Measurements from ENCODE around the gene KLRG1.

KLRG1 gene

GRCh38 chr12:8989413-8989812, at the start of gene KLRG1:
KLRG1 (plus strand) TSS chr12:8989546; CDS start chr12:8989636, 90 bp downstream.
- TF ChIP-seq JUND (IDR thresholded peaks at IDR 0.05; ENCODE audit: low read depth) = no peak
- in situ Hi-C loops (cut with HindIII; ENCODE audit: low pct_unique_long_range_greater_than_20kb, low sequenced_read_pairs) = no loop called here
- DNase-seq (ENCODE audit: low read depth in 1 of 2, low spot score in 1 of 2) = no peak

GRCh38 chr12:8941691-8942478, 47.5 kb upstream of the KLRG1 start:
- no peak for DNase-seq (ENCODE audit: low read depth in 1 of 2, low spot score in 1 of 2)
- TF ChIP-seq JUND (IDR thresholded peaks at IDR 0.05; ENCODE audit: low read depth) = no peak
- in situ Hi-C loops (cut with HindIII; ENCODE audit: low pct_unique_long_range_greater_than_20kb, low sequenced_read_pairs) = no loop called here

GRCh38 chr12:8943565-8944186, 45.7 kb upstream of the KLRG1 start:
- TF ChIP-seq JUND (IDR thresholded peaks at IDR 0.05; ENCODE audit: low read depth) = no peak
- DNase-seq (ENCODE audit: low read depth in 1 of 2, low spot score in 1 of 2) = no peak
- in situ Hi-C loops (cut with HindIII; ENCODE audit: low pct_unique_long_range_greater_than_20kb, low sequenced_read_pairs) = no loop called here

GRCh38 chr12:8946733-8947132, 42.6 kb upstream of the KLRG1 start:
- TF ChIP-seq JUND (IDR thresholded peaks at IDR 0.05; ENCODE audit: low read depth) = no peak
- in situ Hi-C loops (cut with HindIII; ENCODE audit: low pct_unique_long_range_greater_than_20kb, low sequenced_read_pairs) = no loop called here
- no peak for DNase-seq (ENCODE audit: low read depth in 1 of 2, low spot score in 1 of 2)

GRCh38 chr12:8947737-8948136, 41.6 kb upstream of the KLRG1 start:
- in situ Hi-C loops (cut with HindIII; ENCODE audit: low pct_unique_long_range_greater_than_20kb, low sequenced_read_pairs) = no loop called here
- TF ChIP-seq JUND (IDR thresholded peaks at IDR 0.05; ENCODE audit: low read depth) = no peak
- DNase-seq (ENCODE audit: low read depth in 1 of 2, low spot score in 1 of 2) = no peak

- in situ Hi-C loops (cut with HindIII; ENCODE audit: low pct_unique_long_range_greater_than_20kb, low sequenced_read_pairs) = no loop called here
- TF ChIP-seq JUND (IDR thresholded peaks at IDR 0.05; ENCODE audit: low read depth) = no peak
- no peak for DNase-seq (ENCODE audit: low read depth in 1 of 2, low spot score in 1 of 2)
These were observed 40.5 kb upstream of the KLRG1 start for GRCh38 chr12:8948701-8949341.

GRCh38 chr12:8949342-8950220, 39.8 kb upstream of the KLRG1 start, which contains the start of gene M6PR:
M6PR (minus strand) TSS chr12:8949645; CDS start chr12:8946404, 3,241 bp downstream.
- in situ Hi-C loops (cut with HindIII; ENCODE audit: low pct_unique_long_range_greater_than_20kb, low sequenced_read_pairs) = no loop called here
- DNase-seq (ENCODE audit: low read depth in 1 of 2, low spot score in 1 of 2) = peak; percentile 66 to 87
- no peak for TF ChIP-seq JUND (IDR thresholded peaks at IDR 0.05; ENCODE audit: low read depth)

- DNase-seq (ENCODE audit: low read depth in 1 of 2, low spot score in 1 of 2) = no peak
- no peak for TF ChIP-seq JUND (IDR thresholded peaks at IDR 0.05; ENCODE audit: low read depth)
- in situ Hi-C loops (cut with HindIII; ENCODE audit: low pct_unique_long_range_greater_than_20kb, low sequenced_read_pairs) = no loop called here
These were observed 39.2 kb upstream of the KLRG1 start for GRCh38 chr12:8950221-8950527.

- no peak for TF ChIP-seq JUND (IDR thresholded peaks at IDR 0.05; ENCODE audit: low read depth)
- in situ Hi-C loops (cut with HindIII; ENCODE audit: low pct_unique_long_range_greater_than_20kb, low sequenced_read_pairs) = no loop called here
- no peak for DNase-seq (ENCODE audit: low read depth in 1 of 2, low spot score in 1 of 2)
These were observed 38.5 kb upstream of the KLRG1 start for GRCh38 chr12:8950702-8951478.

GRCh38 chr12:8951744-8952143, 37.6 kb upstream of the KLRG1 start:
- in situ Hi-C loops (cut with HindIII; ENCODE audit: low pct_unique_long_range_greater_than_20kb, low sequenced_read_pairs) = no loop called here
- TF ChIP-seq JUND (IDR thresholded peaks at IDR 0.05; ENCODE audit: low read depth) = no peak
- DNase-seq (ENCODE audit: low read depth in 1 of 2, low spot score in 1 of 2) = no peak

- no peak for DNase-seq (ENCODE audit: low read depth in 1 of 2, low spot score in 1 of 2)
- TF ChIP-seq JUND (IDR thresholded peaks at IDR 0.05; ENCODE audit: low read depth) = no peak
- in situ Hi-C loops (cut with HindIII; ENCODE audit: low pct_unique_long_range_greater_than_20kb, low sequenced_read_pairs) = no loop called here
These were observed 35.5 kb upstream of the KLRG1 start for GRCh38 chr12:8953773-8954402.

Measured in T47D (cell line).